NCI-H2107 treated with DMSO at 0.1 percent for 48 hours (cell line): ENCODE results near the gene EXOSC9.
A peak's percentile ranks its signal among the peaks of the same experiment; 100 is the strongest.

Source experiments
- DNase-seq: peaks from one replicate; lab custom pipeline; 2025; ENCODE audit not compliant: unreplicated experiment; lab: John Stamatoyannopoulos, UW

Gene EXOSC9

DNA sequence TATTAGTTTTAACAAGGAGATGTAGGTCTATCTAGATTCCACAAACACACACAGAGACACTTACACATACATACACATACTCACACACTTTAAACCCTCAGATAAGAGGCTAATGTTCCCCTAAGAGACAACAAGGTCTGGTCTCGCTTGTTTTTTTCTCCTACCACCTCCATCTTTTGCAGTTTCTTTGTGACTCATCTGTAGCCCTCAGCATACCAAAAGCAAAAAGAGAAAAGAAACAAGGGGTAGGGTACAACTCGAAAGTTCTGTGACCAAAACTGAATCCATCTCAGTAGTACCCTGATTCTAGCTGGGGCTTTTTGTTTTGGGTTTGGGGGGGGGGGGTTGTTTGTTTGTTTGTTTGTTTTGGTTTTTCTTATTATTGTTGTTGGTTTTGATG is 12.2 kb upstream of the EXOSC9 start:
- DNase-seq: no peak

DNA sequence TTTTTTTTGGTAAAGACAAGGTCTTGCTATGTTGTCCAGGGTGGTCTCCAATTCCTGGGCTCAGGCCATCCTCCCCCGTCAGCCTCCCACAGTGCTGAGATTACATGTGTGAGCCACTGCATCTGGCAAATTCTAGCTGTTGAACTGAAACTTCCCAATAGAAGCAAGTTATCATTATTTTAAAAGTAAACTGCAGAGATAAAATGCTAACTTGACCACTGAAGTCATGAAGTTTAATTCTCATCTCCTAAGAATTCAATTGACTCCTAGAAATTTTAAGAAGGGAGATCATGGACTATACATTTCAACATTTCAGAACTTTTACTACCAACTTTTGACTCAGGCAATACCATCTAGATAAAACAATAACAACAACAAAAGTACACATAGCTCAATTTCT is 11.7 kb upstream of the EXOSC9 start:
- DNase-seq: no peak

DNA sequence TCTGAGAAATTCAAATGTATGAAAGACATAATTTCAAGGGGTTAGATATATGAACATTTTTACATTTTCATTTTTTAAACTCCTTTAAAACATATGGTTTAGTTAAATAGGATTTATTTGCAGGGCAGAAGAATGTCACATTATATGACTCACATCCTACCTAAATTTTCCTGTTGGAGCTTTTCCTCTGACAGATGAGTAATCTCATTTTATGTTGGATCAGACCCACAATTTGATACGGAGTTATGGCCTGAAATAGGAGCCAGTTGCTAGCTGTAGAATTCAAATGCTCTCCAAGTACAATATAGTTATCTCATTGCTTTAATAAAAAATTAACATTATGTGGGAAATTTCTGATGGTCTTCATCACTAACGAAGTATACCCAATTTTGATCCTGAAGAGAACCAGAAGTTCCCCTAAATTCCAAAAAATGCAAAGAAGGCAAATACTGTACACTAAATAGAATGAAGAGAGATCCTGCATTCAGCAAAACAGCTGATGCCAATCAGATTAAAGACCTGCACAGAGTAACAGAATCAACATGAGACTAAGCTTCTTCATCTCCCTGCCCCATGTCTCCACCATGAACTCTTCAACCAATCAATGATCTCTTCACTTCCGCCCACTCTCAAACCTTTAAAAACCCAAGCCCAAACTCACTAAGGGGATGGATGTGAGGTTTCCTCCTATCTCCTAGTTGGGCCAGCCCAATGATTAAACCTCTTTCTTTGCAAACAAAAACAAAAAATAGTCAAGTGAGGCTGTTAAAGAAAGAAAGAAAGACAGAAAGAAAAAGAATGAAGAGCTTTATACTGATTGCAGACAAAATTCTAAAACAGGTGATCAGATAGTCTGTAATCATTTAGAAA is 10.9 kb upstream of the EXOSC9 start:
- DNase-seq: no peak

DNA sequence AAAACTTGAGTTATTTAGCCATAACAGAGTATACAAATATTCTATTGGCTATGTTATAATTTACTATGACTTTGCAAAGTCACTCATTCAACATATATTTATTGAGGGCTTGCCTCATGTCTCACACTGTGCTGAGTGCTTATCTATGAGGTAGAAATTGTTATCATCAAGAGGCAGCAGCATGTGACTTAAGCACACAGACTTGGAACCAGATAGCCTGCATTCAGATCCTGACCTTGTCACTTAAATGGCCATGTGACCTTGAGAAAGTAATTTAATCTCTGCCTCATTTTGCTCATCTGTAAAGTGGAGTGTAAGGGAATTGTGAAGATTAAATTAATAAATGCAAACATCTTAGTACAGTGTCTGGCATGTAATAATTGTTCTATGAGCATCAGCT is 10.1 kb upstream of the EXOSC9 start:
- no peak for DNase-seq

DNA sequence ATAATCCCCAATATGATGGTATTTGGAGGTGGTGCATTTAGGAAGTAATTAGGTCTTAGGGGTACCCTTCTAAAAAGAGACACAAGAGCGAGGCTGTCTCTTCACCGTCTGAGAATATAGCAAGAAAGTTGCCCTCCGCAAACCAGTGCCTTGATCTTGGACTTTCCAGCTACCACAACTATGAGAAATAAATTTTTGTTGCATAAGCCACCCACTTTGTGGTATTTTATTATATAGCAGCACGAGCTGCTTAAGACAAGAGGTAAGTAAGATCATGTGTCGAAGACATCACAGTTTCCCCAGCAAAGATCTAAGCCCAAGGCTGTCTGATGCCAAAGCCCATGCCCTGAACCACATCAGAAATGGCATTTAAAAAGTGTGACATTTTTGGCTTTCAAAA is 9.6 kb upstream of the EXOSC9 start:
- DNase-seq: no peak

DNA sequence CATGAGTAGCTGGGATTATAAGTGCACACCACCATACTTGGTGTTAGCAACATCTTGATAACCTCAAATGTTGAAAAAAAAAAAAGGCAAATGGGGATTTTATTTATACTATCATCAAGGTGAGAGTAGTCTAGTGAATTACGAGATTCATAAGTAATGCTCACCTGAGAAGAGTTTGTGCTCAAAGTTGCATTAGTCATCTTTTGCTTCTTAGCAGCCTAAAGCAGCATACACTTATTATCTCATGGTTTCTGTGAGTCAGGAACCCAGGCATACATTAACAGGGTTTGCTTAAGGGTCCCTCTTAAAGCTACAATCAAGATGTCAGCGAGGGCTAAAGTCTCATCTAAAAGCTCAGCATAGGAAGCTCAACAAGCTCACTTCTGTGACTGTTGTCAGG is 8.2 kb upstream of the EXOSC9 start:
- no peak for DNase-seq

DNA sequence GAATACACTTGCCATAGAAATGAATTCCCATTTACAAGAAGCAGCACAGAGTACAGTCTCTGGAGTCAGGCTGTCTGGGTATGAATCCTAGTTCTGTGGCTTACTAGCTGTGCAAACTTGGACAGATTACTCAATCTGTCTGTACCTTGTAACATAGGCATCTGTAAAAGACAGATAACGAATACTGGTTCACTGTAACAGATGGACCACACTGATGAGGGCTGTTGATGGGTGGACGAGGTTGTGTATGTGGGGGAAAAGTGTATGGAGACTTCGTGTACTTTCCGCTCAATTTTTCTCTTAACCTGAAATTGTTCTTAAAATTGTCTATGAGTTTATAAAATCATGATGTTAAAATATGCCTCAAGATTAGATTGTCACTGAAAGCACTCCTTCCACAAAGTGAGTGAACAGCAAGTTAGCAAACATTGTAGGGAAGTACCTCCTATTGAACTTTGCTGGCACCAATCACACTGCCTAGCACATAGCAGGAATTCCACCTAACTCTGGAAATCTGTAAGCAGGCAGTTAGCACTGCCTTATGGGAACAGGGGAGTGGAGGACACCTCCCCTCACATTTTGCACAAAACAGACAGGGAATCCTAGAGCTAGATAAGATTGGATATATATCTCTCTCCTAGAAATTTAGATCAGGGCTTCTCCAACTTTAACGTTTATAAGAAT is 6.5 kb upstream of the EXOSC9 start:
- DNase-seq: no peak

DNA sequence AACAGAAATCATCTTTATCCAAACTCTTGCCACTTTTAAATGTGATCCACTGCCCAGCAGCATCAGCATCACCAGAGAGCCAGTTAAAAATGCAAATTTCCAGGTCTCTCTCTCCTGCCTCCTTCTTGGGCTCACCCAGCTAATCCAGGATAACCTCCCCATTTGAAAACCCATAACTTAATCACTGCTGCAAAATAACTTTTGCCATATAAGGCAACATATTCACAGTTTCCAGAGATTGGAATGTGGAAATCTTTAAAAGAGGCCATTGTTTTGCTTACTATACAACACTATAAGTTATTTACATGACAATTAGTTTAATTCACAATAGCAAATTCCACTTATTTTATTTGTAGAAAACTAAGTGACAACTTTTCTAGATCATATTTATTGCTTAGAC is 4.8 kb upstream of the EXOSC9 start:
- DNase-seq: no peak

DNA sequence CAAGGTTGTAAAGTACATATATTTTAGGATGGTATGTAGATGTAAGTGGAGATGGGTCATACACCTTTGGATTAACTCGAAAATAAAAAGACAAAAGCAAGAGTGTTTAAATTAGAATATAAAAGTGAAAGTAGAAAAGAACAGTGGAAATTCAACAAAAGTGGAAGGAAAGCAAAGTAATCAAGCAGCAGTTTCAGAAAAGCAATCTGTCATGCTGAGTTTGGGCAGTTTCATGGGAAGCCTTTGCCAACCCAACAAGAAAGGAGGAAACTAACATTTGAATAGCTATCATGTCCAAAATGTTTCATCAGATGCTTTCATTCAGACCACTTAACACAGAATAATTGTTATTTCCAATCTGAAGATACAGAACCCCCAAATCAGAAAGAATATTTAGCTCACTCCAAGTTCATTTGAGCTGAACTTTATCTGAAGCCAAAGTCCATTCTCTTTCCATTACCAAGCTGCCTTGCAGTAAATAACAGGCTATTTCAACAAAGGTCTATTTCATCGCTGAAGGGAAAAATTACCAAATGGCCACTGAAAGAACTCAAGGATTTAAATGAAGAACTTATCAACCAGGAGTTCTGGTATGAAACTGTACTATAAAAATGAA is 1.8 kb upstream of the EXOSC9 start:
- no peak for DNase-seq

DNA sequence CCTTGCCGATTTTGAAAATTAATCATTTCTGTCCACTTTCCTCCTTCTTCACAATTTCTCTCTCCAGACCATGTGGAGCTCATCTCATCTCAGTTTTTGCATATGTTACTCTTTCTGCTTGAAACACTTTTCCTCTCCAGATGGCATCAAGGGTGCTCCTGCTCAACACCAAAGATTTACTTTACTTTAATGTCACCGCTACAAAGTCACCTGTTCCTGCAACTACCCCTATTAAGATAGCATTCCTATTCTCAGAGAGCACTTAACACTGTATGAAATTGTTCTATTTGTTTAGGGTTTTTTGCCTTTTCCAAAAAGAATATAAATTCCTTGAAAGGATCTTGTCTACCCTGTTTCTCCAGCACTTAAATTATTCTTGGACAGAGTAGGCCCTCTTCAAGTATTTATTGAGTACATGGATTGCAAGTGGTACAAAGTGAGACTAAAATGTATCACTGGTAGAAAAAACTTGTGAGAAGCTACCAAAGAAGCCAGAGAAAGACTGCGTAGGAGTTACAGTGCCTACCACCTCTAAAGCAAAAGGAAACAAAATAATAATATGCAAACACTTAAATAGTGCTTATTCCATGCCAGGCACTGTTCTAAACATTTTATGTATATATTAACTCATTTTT is 1.1 kb upstream of the EXOSC9 start:
- DNase-seq: no peak

DNA sequence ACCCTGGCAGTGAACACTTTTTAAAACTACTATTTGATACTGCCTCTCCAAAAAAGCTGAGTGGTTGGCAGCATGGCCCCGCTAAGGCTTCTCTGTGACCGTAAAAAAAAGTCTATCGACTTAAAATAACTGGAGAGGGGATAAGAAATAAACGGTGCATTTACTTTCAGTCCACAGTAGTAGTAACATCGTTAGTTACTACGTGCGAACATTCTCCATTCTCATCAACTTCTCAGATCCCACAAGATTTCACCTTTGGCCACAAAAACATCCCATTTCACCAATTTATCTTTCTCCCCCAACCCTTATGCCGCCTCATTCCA is 524 bp upstream of the EXOSC9 start:
- DNase-seq: no peak

DNA sequence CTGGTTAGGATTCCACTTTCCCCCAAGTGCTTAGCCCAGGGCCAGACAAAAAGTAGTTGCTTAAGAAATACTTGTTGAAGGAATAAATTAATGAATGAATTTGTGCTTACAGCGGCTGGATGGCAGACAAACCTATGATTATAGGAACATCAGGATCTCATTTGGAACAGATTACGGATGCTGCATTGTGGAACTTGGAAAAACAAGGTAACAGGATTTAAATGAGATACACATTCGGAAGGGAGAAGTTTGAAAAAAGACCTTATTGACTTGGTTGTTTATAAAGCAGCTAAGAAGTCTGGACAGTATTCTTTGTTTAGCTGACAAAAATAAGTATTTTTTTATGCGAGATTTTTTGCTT is 572 bp downstream of the EXOSC9 start:
- DNase-seq: no peak

DNA sequence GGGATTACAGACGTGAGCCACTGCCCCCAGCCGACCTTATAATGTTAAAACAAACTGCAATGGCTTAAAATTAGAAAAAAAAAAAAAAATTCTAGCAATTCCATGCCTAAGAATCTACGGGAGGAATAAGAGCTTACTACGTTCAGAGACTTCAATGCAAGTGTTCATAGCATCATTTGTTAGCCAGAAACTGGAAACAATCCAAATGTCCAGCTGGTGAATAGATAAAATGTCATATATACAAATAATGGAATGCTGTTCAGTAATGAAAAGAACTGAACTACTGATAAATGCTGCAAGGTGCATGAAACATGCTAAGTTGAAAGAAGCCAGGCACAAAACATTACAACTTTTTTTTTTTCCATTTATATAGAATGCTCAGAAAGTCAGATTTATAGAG is 5.3 kb downstream of the EXOSC9 start:
- no peak for DNase-seq

DNA sequence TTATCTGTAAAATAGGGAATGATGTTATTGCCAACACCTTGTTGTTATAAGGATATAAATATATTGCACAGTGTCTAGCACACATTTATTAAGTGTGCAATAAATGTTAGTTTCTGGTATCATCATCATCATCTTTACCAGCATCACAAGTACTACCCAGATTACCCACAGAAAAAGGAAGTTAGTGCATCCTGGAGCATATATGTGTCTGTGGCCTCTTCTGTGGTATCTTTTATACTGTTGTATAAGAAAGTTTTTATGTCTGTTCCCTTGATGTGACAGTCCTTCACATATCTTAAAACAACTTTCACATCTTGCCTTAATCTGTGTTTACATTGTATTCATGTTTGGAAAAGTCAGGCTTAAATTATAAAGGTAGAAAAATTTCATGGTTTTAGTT is 10.0 kb downstream of the EXOSC9 start:
- no peak for DNase-seq

DNA sequence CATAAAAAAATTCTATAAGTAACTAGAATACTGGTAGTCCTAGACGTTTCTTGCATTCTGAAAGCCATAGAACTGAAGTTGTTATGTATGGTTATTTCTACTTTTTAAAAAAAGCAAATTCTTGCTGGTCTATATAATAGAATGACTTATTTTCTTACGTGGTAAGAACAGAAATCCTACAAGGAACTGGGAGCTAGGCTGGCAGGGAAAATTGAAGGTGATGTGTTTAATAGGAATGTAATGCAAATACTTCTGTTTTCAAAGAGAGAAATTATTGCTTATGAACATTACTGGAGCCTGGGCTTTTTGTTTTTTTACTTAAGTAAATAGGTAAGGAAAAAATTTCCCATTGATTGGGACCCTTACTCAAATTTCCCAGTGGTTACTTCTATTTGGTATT is 13.6 kb downstream of the EXOSC9 start:
- no peak for DNase-seq

DNA sequence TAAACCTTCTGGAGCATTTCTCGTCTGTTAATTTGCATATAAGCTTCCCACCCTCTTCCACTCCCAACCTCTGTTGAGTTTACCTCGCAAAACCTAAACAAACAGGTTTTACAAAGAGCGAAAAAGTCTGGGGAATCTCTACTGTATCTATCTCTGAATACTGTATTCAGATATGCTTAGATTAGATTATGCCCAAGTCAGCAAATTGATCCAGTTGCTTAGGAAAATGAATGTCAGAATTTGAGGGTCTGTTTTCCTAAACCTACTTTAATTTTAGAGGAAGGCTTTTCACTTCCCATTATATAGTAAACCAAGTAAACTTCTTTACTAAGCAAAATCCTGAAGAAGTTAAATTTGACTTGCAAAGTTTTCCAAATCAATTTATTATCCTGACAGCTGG is 15.9 kb downstream of the EXOSC9 start:
- DNase-seq: no peak

DNA sequence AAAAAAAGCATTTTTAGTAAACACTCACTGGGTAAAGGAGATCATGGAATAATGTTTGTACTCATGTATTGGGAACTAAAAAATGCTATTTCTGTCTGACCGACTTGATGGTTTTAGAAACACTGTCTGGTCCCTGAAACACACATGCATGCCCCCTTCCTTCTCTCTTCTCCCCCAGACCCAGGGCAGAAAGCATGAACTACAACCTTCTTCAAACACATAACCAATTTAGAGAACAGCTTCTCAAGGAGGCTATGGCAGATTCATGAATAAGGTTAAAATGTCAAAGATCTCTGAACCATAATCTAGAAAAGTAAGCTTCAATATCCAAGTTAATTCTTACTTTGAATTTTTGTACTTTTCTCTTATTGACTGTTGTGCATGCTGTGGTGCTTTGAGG is 16.6 kb downstream of the EXOSC9 start:
- DNase-seq: no peak

DNA sequence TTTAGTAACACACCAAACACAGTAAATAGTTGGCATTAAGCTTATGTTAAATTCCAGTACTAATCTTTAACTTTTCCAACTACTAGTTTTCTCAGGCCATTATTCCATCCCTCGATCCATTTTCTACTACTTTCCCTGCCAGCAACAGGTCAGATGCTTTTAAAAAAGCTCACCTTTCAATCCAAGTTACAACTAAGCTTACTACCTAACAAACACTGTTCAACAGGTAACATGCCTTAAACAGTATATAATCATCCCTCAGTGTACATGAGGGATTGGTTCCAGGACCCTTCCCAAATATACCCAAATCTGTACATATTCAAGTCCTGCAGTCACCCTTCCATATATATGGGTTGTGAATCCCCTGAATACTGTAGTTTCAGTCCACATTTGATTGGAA is 17.1 kb downstream of the EXOSC9 start:
- DNase-seq: no peak

DNA sequence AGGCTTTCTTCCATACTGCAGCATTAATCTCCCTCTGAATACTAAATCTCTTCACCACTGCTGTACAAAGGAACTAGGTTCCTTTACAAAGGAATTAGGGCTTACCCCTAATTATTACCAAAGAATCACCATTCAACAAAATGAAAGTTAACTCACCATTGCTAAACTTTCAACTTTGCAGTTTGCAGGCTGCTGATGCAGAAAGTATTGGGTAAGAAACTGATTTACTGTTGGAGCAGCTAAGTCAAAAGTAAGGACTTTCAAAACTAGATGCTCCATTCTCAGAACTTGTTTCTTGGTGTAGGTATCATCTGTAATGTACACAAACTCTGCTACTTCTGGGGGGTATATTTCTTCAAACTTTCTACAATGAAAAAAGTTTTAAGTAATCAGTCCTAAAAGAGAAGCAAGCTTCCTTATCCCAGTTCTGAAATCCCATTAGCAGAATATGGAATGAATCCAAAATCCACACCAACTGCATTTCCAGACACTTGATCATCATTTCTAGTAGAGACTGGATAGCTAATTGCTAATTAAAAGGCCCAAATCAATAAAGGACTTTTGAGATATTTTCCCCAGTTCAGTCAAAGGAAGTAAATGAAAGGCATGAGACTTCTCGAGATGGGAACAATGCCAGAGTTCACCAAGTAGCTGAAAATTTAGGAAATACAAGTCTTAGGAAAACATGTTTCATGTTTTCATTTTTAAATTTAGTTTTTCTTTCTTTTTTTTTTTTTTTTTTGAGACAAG is 18.3 kb downstream of the EXOSC9 start:
- DNase-seq: no peak

DNA sequence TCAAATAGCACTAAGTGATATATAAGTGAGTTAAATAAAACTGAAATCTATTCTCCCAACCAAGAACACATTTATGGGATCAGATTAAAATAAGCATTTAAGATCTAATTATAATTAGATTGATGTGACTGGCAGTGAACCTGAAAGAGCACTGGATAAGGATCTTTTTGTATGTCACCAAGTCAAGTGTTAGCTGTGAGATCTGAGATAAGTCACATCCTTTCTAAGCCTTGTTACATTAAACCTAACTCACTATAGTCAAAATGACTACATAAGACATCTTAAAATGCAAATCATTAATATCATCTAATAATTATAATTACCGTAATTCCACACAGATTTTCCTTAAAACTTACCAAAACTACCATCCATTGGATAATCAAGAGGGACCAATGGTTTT is 20.9 kb downstream of the EXOSC9 start:
- no peak for DNase-seq

DNA sequence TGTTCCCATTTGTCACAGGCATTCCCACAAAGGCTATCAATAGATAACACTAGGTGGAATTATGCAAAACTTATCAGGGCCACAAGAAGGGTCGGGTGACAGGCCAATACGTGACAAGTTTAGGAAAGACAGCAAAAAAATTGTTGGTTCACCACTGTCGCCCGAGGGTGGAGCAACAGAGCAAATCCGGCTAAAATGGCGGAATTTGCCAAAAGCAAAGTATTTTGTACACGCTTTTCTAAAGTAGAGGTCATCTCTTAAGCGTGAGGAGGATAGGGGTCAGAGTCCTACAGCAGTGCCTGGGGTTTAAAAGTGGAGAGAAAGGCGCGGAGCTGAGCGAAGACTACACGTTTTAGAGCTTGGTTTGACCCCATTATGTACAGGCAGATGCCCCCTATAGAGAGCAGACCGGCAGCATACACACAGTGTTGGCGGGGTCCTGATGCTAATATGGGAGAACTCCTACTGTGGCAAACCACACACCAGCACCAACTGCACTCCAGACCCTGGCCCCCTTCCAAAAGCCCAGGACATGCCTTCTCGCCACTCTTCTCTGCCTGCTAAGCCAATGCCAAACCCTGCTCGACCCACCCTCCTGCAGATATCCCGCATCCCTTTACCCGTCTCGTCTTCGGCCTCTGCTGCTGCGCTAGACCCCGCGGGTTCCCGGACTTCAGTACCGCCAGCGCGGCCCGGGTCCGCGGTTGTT is 21.8 kb downstream of the EXOSC9 start:
- DNase-seq: peak; percentile 13
